Chondrocyte (in vitro differentiated cells): Measurements from ENCODE around the gene NSMF. TPM values are rescaled to one million over a fixed set of nuclear protein-coding genes. Genes with fewer than 3 reads are reported as not detected.

Source experiments
- DNase-seq: peaks from one replicate; pipeline ENCODE4 v3.0.0; 2021; ENCODE audit warnings: mixed read lengths, low spot score
- H3K27ac Mint-ChIP-seq: one replicate; pipeline ENCODE4 v1.8.0; 2021; ENCODE audit warnings: mild to moderate bottlenecking, moderate library complexity, mixed read lengths; ENCODE audit not compliant: unreplicated experiment
- H3K27me3 Mint-ChIP-seq: 2 replicates; pipeline ENCODE4 v1.8.0; 2021; ENCODE audit warnings: low read depth, mixed read lengths
- H3K36me3 Mint-ChIP-seq: 2 replicates; pipeline ENCODE4 v1.8.0; 2021; ENCODE audit warnings: low read depth, mixed read lengths
- H3K4me1 Mint-ChIP-seq: 2 replicates; pipeline ENCODE4 v1.8.0; 2021; ENCODE audit warnings: low read depth, mild to moderate bottlenecking, mixed read lengths
- H3K4me3 Mint-ChIP-seq: one replicate; pipeline ENCODE4 v1.8.0; 2021; ENCODE audit warnings: mild to moderate bottlenecking, moderate library complexity, mixed read lengths; ENCODE audit not compliant: unreplicated experiment
- H3K9me3 Mint-ChIP-seq: 2 replicates; pipeline ENCODE4 v1.8.0; 2021; ENCODE audit warnings: low read depth, mixed read lengths
- total RNA-seq: library from RNA; stranded (reverse); gene quantifications from 3 replicates; pipeline ENCODE4 v1.2.1, GENCODE V29; 2021
- TF ChIP-seq, protein P1 (sequence below): fragments of 200-600 bp; sonication (generic); IDR thresholded peaks from 2 replicates; pipeline ENCODE4 v1.5.0; 2021; ENCODE audit warnings: antibody characterized with exemption, mild to moderate bottlenecking, moderate library complexity

Gene NSMF
- total RNA-seq, 1 donor from 2014 or later = 86.1 TPM

DNA sequence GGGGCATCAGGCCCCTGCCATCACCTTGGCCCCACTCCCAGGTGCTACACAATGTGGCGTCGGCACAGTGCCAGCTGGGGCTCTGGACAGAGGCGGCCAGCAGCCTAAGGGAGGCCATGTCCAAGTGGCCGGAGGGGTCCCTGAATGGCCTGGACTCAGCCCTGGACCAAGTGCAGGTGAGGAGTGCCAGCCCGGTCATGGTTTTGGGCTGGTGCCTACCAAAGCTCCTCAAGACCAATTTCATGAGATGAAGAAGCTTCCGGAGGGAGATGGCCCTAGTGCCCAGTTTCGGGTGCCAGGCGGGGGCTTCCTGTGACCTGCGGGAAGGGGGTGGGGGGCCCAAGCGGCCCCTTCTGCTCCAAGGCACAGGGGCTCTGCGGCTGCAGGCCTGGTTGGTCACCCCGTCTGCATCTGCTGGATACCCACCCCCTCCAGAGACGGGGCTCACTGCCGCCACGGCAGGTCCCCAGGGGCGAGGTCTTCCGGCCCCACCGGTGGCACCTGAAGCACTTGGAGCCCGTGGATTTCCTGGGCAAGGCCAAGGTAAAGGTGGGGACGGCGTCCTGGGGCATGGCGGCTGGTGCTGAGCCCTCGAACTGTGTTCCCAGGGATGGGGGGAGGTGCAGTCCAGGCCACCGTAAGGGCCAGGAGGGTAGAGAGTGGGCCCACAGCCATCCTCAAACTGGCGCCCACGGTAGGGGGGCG lies 30.1 kb downstream of the NSMF start:
- no peak overlapping the region for H3K27ac Mint-ChIP-seq
- TF ChIP-seq, protein P1, sequence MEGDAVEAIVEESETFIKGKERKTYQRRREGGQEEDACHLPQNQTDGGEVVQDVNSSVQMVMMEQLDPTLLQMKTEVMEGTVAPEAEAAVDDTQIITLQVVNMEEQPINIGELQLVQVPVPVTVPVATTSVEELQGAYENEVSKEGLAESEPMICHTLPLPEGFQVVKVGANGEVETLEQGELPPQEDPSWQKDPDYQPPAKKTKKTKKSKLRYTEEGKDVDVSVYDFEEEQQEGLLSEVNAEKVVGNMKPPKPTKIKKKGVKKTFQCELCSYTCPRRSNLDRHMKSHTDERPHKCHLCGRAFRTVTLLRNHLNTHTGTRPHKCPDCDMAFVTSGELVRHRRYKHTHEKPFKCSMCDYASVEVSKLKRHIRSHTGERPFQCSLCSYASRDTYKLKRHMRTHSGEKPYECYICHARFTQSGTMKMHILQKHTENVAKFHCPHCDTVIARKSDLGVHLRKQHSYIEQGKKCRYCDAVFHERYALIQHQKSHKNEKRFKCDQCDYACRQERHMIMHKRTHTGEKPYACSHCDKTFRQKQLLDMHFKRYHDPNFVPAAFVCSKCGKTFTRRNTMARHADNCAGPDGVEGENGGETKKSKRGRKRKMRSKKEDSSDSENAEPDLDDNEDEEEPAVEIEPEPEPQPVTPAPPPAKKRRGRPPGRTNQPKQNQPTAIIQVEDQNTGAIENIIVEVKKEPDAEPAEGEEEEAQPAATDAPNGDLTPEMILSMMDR = no peak
- no peaks in the 10 kb centered on the region for H3K27me3 Mint-ChIP-seq
- no peak overlapping the region for H3K4me3 Mint-ChIP-seq
- no peaks in the 10 kb centered on the region for H3K9me3 Mint-ChIP-seq
- peaks cover 9% of the 10 kb centered on the region for H3K4me1 Mint-ChIP-seq
- DNase-seq = peak; percentile 83
- no peaks in the 10 kb centered on the region for H3K36me3 Mint-ChIP-seq

DNA sequence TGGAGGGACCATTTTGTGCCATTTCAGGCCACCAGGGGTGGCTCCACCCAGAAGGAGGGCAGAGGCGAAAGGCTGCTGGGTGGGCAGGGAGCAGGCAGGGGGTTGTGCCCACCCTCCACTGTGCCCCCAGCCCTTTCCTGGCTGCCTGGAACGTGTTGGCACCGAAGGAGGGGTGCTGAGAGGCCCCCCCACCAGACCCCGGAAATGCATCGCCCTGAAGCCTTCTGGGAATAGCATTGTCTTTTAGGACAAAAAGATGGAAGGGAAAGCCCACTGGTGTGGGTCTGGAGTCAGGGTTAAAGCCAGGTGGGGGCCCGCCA lies 30.9 kb downstream of the NSMF start:
- no peak overlapping the region for H3K27ac Mint-ChIP-seq
- peaks cover 9% of the 10 kb centered on the region for H3K4me1 Mint-ChIP-seq
- no peak overlapping the region for H3K4me3 Mint-ChIP-seq
- TF ChIP-seq, protein P1 = peak; percentile 15
- no peaks in the 10 kb centered on the region for H3K36me3 Mint-ChIP-seq
- no peaks in the 10 kb centered on the region for H3K27me3 Mint-ChIP-seq
- DNase-seq = no peak
- no peaks in the 10 kb centered on the region for H3K9me3 Mint-ChIP-seq

DNA sequence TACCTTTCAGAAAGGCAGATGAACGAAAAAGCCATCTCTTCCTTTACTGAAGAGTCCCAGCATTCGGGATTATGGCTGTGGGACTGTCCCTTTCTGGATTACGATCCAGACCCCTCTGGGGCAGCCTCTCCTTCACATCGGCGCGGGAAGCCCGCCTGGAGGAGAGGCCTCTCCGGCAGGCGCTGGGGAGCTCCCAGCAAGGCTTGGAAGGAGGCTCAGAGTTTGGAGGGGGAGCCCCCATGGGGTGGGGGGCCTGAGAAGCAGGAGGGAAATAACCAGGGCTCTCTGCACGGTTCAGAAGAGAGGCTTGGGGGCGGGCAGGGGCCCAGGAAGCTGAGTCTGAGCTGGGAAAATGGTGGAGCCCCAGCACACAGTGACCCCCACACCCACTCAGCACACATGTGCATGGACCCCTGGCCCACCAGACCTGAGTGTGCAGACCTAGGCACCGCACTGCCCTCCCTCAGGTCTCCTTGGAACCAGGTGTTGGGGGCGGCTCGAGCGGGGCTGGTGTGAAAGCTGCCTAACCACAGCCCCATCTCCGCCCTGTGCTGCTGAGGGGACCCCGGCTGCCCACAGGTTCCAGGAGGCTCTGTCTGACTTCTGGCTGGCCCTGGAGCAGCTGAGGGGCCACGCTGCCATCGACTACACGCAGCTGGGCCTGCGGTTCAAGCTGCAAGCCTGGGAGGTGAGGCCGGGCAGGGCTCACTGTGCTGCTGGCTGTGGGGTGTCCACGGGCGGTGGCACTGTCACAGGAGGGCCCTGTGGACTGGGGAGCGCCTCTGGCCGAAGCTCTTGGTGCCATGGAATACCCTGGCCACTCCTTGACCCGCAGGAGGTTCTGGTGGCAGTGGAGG lies 31.5 kb downstream of the NSMF start:
- Mint-ChIP-seq H3K27ac (no peak overlapping the region), H3K36me3 (no peaks in the 10 kb centered on the region), H3K27me3 (no peaks in the 10 kb centered on the region), H3K4me3 (no peak overlapping the region), H3K4me1 (peaks cover 9% of the 10 kb centered on the region), H3K9me3 (no peaks in the 10 kb centered on the region)
- TF ChIP-seq, protein P1 = no peak
- peak; percentile 90 for DNase-seq

DNA sequence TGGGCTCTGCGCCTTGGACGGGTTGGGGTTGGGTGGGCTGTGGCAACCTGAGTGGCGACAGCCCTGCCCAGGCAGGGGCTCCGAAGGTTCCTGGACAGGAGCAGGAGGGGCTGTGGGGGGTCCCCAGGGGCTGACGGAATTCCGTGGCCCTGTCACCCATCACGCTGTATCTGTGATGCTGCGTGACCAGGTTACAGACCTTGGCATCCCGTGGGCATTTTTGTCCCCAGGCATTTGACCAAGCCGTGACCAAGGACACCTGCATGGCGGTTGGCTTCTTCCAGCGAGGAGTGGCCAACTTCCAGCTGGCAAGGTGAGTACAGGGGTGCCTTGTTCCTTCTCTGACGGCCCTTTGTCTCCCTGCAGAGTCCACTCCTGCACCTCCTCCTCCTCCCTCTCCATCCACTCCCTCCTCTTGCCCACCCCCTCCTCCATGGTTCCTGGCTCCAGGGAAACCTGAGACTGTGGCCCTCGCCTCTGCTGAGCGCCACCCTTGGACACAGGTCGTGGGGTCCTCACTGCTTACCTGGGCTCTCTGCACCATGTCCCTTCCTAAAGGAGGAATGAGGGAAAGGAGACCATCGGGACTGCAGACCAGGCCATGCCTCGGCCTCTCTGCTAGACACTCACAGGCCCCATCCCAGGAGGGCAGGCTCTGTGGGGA lies 33.0 kb downstream of the NSMF start:
- H3K9me3 Mint-ChIP-seq = no peaks in the 10 kb centered on the region
- no peak overlapping the region for H3K27ac Mint-ChIP-seq
- peak; percentile 72 for DNase-seq
- H3K36me3 Mint-ChIP-seq = no peaks in the 10 kb centered on the region
- H3K4me3 Mint-ChIP-seq = no peak overlapping the region
- no peaks in the 10 kb centered on the region for H3K27me3 Mint-ChIP-seq
- peaks cover 18% of the 10 kb centered on the region for H3K4me1 Mint-ChIP-seq
- TF ChIP-seq, protein P1 = no peak

DNA sequence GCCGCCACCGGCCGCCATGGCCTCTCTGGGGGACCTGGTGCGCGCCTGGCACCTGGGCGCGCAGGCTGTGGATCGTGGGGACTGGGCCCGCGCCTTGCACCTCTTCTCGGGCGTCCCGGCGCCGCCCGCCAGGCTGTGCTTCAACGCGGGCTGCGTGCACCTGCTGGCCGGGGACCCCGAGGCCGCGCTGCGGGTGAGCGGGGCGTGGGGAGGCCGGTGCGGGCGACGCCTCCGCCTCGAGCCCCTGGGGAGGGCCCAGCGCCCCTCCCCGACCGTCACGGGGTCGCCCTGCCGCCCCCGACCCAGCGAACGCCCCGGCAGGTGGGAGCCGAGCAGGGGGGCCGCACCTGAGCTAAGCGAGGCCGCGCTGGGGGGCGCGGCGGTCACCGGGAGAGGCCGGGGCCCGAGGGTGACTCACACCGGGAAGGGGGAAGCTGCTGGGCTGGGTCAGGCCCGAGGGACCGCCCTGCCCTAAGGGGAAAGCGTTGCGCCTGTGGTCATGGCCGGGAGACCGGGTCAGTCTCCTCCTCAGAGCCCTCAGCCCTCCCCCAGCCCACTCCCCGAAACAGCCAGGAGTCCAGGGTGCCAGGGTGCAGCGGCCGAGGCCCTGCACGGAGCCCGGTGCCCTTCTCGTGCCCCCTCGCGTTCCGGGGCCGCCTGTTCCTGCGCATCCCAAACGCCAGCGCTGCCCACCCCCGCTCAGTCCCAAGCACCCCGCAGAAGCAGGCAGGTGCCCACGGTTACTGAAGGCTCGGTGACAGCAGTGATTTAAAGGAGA lies 35.4 kb downstream of the NSMF start:
- TF ChIP-seq, protein P1 = peak; percentile 61
- no peak overlapping the region for H3K27ac Mint-ChIP-seq
- no peaks in the 10 kb centered on the region for H3K9me3 Mint-ChIP-seq
- H3K27me3 Mint-ChIP-seq = no peaks in the 10 kb centered on the region
- peak; percentile 89 for DNase-seq
- no peaks in the 10 kb centered on the region for H3K36me3 Mint-ChIP-seq
- H3K4me3 Mint-ChIP-seq = no peak overlapping the region
- peaks cover 18% of the 10 kb centered on the region for H3K4me1 Mint-ChIP-seq
